ENCODE measurements around the gene PDCD11. TPM values are rescaled to one million over a fixed set of nuclear protein-coding genes. Genes with fewer than 3 reads are reported as not detected.

PDCD11 gene
- total RNA-seq, 4 donors from 2014 or later: 12.0 to 17.4 (median 15.0) TPM

DNA sequence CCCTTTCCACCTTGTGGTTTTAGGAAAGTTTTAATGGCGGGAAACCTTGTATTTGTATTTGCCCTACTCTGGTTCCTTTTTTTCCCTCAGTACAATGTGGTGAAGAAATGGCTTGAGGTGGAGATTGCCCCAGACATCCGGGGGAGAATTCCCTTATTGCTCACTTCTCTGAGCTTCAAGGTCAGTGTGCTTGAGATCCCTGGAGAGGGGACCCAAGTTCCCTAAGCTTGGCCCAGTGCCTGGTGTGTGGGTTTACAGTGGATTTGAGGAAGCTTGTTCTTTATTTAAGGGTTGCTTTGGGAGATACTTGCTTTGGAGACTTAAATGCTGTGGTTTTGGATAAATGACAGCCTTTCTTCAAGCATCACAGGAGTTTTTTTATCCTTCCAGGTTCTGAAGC is 37.4 kb downstream of the PDCD11 start:
- H3K27ac ChIP-seq (replicated peaks in 1 of 4): no peak overlapping the region
- no peak overlapping the region for H3K4me3 ChIP-seq
- peaks cover 0 to 7% (median 3%) of the 10 kb centered on the region in 4 donors for H3K4me1 ChIP-seq
- DNase-seq (ENCODE audit: extremely low spot score): no peak
- no peaks in the 10 kb centered on the region for H3K27me3 ChIP-seq
- peaks cover 22 to 95% (median 82%) of the 10 kb centered on the region in 4 donors for H3K36me3 ChIP-seq
- 87% methylated on average over 2 of the region's 2 CpGs for WGBS
- TF ChIP-seq EP300 (IDR thresholded peaks at IDR 0.05) (no peak), POLR2A (IDR thresholded peaks at IDR 0.05; ENCODE audit: low read depth) (no peak), POLR2AphosphoS5 (IDR thresholded peaks at IDR 0.05) (no peak)
- TF ChIP-seq, protein P1, sequence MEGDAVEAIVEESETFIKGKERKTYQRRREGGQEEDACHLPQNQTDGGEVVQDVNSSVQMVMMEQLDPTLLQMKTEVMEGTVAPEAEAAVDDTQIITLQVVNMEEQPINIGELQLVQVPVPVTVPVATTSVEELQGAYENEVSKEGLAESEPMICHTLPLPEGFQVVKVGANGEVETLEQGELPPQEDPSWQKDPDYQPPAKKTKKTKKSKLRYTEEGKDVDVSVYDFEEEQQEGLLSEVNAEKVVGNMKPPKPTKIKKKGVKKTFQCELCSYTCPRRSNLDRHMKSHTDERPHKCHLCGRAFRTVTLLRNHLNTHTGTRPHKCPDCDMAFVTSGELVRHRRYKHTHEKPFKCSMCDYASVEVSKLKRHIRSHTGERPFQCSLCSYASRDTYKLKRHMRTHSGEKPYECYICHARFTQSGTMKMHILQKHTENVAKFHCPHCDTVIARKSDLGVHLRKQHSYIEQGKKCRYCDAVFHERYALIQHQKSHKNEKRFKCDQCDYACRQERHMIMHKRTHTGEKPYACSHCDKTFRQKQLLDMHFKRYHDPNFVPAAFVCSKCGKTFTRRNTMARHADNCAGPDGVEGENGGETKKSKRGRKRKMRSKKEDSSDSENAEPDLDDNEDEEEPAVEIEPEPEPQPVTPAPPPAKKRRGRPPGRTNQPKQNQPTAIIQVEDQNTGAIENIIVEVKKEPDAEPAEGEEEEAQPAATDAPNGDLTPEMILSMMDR (IDR thresholded peaks at IDR 0.05): no peak
- intact Hi-C loops (cut with DNase I): no loop called here
- H3K9me3 ChIP-seq: no peaks in the 10 kb centered on the region

DNA sequence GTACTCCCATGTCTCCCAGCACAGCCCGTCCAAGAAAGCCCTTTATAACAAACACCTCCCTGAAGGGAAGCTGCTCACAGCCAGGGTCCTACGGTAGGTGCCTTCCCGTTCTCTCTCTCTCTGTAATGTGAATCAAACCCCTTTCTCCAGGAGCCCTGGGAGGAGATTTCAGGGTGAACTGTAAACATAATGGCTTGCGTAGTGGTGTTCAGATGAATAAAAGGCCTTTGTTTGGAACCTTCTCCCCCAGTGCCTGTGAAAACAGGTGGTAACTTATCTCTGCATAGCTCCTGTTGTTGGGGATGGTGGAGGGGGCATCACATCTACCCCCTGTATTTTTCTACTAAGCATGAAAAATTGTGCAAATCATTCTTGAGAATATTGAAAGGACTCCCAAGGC is 43.4 kb downstream of the PDCD11 start:
- TF ChIP-seq EP300 (IDR thresholded peaks at IDR 0.05): no peak
- no peak for TF ChIP-seq POLR2AphosphoS5 (IDR thresholded peaks at IDR 0.05)
- no peak for TF ChIP-seq POLR2A (IDR thresholded peaks at IDR 0.05; ENCODE audit: low read depth)
- TF ChIP-seq, protein P1 (IDR thresholded peaks at IDR 0.05): no peak
- no peak overlapping the region for H3K27ac ChIP-seq (replicated peaks in 1 of 4)
- 85% methylated on average over 4 of the region's 4 CpGs for WGBS
- H3K4me3 ChIP-seq: no peak overlapping the region
- peaks cover 12 to 22% (median 18%) of the 10 kb centered on the region in 4 donors for H3K4me1 ChIP-seq
- no peaks in the 10 kb centered on the region for H3K27me3 ChIP-seq
- DNase-seq (ENCODE audit: extremely low spot score): no peak
- intact Hi-C loops (cut with DNase I): no loop called here
- peaks cover 23 to 100% (median 96%) of the 10 kb centered on the region in 4 donors for H3K36me3 ChIP-seq
- no peaks in the 10 kb centered on the region for H3K9me3 ChIP-seq

DNA sequence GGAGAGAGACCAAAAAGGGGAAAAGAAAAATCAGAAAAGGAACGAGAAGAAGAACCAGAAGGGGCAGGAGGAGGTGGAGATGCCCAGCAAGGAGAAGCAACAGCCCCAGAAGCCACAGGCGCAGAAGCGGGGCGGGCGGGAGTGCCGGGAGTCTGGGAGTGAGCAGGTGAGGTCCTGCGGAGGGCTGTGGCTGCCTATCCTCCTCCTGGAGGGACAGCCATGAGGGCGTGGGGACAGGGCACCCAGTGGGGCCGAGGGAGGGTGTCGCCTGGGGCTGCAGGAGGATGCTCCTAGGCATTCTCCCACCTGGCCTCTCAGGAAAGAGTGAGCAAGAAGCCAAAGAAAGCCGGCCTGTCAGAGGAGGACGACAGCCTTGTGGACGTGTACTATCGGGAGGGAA is 44.0 kb downstream of the PDCD11 start:
- no peaks in the 10 kb centered on the region for H3K9me3 ChIP-seq
- H3K27me3 ChIP-seq: no peaks in the 10 kb centered on the region
- peaks cover 19 to 29% (median 24%) of the 10 kb centered on the region in 4 donors for H3K4me1 ChIP-seq
- TF ChIP-seq EP300 (IDR thresholded peaks at IDR 0.05) (no peak), POLR2AphosphoS5 (IDR thresholded peaks at IDR 0.05) (no peak), POLR2A (IDR thresholded peaks at IDR 0.05; ENCODE audit: low read depth) (no peak)
- TF ChIP-seq, protein P1 (IDR thresholded peaks at IDR 0.05): no peak
- intact Hi-C loops (cut with DNase I): no loop called here
- H3K27ac ChIP-seq (replicated peaks in 1 of 4): no peak overlapping the region
- peaks cover 22 to 100% (median 98%) of the 10 kb centered on the region in 4 donors for H3K36me3 ChIP-seq
- 92% methylated on average over 14 of the region's 14 CpGs for WGBS
- DNase-seq (ENCODE audit: extremely low spot score): no peak
- H3K4me3 ChIP-seq: no peak overlapping the region

DNA sequence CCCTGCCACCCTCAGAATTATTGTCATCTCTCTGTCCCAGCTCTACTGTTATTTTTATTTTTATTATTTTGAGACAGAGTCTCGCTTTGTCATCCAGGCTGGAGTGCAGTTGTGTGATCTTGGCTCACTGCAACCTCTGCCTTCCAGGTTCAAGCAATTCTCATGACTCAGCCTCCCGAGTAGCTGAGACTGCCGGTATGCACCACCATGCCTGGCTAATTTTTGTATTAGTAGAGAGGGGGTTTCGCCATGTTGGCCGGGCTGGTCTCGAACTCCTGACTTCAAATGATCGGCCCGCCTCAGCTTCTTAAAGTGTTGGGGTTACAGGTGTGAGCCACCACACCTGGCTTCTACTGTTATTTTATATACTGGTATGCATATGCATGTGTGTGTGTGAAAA is 44.8 kb downstream of the PDCD11 start:
- Histone ChIP-seq H3K27ac (replicated peaks in 1 of 4) (no peak overlapping the region), H3K36me3 (peaks cover 17 to 100% (median 99%) of the 10 kb centered on the region in 4 donors)
- WGBS: 96% methylated on average over 8 of the region's 8 CpGs

More for the DNA sequence above, 44.8 kb downstream of the PDCD11 start:
- H3K27me3 ChIP-seq: no peaks in the 10 kb centered on the region
- no peak for TF ChIP-seq POLR2A (IDR thresholded peaks at IDR 0.05; ENCODE audit: low read depth)
- TF ChIP-seq POLR2AphosphoS5 (IDR thresholded peaks at IDR 0.05): no peak
- TF ChIP-seq, protein P1 (IDR thresholded peaks at IDR 0.05): no peak
- TF ChIP-seq EP300 (IDR thresholded peaks at IDR 0.05): no peak
- no peak for DNase-seq (ENCODE audit: extremely low spot score)
- intact Hi-C loops (cut with DNase I): no loop called here
- no peaks in the 10 kb centered on the region for H3K9me3 ChIP-seq
- peaks cover 27 to 35% (median 32%) of the 10 kb centered on the region in 4 donors for H3K4me1 ChIP-seq
- no peak overlapping the region for H3K4me3 ChIP-seq

Measured in esophagus muscularis mucosa (tissue), 4 donors.